Activated CD4-positive, alpha-beta T cell treated with anti-CD3 and anti-CD28 coated beads, Interleukin-2, amount 50 U/mL, for 4 hours (primary cell): Measurements from ENCODE around the gene HEPACAM2.

Source experiments
- DNase-seq, 2 experiments: peaks; one replicate each; pipeline ENCODE4 v3.0.0-alpha.2; 2020

HEPACAM2 gene

DNA sequence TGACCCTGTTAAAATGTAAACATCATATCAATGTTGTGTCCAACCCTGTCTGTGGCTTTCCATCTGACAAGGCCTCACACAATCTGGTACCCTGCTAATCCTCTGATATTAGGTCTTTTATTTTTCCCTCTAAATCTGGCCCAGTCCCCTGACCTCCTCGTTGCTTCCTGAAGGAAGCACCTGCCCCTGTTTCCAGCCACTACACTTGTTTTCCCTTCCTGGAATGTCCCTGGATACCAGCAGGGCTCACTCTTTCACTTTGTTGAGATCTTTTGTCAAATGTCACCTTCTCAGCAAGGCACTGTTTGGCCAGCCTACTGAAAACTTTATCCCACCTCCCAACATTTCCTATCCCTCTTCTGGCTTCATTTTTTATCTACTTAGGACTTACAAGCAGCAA, 80.2 kb downstream of the HEPACAM2 start:
- DNase-seq: no peak

DNA sequence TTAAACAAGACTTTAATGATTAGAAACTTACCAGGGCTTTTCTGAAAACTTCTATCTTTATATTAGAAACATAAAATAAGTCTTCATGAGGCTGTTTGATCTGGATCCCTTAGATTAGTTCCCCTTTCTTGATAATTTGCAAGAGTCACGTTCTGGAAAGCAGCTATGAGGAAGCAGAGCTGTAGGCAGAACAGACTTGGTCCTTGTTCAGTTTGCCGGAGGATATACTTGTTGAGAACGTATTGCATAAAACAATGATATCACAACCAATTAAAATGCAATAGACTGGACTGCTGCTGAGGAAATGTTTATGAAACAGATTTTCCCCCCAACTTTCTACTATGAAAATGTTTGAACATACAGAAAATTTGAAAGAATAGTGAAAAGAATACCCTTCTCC, 80.9 kb downstream of the HEPACAM2 start:
- DNase-seq: no peak

GRCh38 chr7:93142127-93142526, 84.1 kb downstream of the HEPACAM2 start:
- no peak for DNase-seq

- no peak for DNase-seq
These were observed 85.6 kb downstream of the HEPACAM2 start for GRCh38 chr7:93140582-93141191.

- DNase-seq: no peak
These were observed 87.7 kb downstream of the HEPACAM2 start for GRCh38 chr7:93138576-93138975.
